Osteocyte (in vitro differentiated cells): ENCODE results near the gene FOXJ3. TPM values are rescaled to one million over a fixed set of nuclear protein-coding genes. Genes with fewer than 3 reads are reported as not detected.

Experiments
- DNase-seq: peaks from one replicate; pipeline ENCODE4 v3.0.0; 2021; ENCODE audit warnings: mixed read lengths; ENCODE audit not compliant: unreplicated experiment; ENCODE audit errors: extremely low spot score
- H3K27ac Mint-ChIP-seq: one replicate; pipeline ENCODE4 v1.8.0; 2021; ENCODE audit warnings: mild to moderate bottlenecking, mixed read lengths; ENCODE audit not compliant: unreplicated experiment
- H3K27me3 Mint-ChIP-seq: one replicate; pipeline ENCODE4 v1.8.0; 2021; ENCODE audit warnings: mixed read lengths; ENCODE audit not compliant: unreplicated experiment
- H3K36me3 Mint-ChIP-seq: one replicate; pipeline ENCODE4 v1.8.0; 2021; ENCODE audit warnings: mixed read lengths; ENCODE audit not compliant: unreplicated experiment
- H3K4me1 Mint-ChIP-seq: one replicate; pipeline ENCODE4 v1.8.0; 2021; ENCODE audit warnings: mixed read lengths; ENCODE audit not compliant: unreplicated experiment
- H3K4me3 Mint-ChIP-seq: one replicate; pipeline ENCODE4 v1.8.0; 2021; ENCODE audit warnings: mild to moderate bottlenecking, moderate library complexity, mixed read lengths; ENCODE audit not compliant: unreplicated experiment
- H3K9me3 Mint-ChIP-seq: one replicate; pipeline ENCODE4 v1.8.0; 2021; ENCODE audit warnings: mixed read lengths; ENCODE audit not compliant: unreplicated experiment
- total RNA-seq: library from RNA; stranded (reverse); gene quantifications from 2 replicates; pipeline ENCODE4 v1.2.1, GENCODE V29; 2021
- TF ChIP-seq, protein P1 (sequence below): fragments of 200-600 bp; sonication (generic); IDR thresholded peaks from 2 replicates; pipeline ENCODE4 v1.5.0; 2021; ENCODE audit warnings: antibody characterized with exemption, mild to moderate bottlenecking, moderate library complexity

FOXJ3 gene
- total RNA-seq, 1 donor from 2014 or later = 34.6 TPM

DNA sequence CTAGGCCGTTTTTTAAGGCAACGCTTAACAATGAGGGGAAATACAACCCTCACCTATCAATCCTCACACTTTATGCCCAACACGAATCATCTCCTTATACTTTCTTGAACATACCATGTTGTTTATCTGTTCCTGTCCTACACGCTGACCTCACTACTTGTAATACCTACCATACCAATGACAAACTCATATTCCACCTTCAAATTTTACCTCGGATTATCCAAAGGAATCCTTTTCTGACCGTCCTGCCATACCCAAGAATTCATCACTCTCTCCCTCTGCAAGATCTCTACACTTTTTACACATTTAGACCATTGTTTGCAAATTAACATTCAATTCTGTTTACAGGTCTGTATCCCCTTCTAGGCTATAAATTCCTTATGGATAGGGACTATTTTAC, 106.1 kb downstream of the FOXJ3 start:
- TF ChIP-seq, protein P1, sequence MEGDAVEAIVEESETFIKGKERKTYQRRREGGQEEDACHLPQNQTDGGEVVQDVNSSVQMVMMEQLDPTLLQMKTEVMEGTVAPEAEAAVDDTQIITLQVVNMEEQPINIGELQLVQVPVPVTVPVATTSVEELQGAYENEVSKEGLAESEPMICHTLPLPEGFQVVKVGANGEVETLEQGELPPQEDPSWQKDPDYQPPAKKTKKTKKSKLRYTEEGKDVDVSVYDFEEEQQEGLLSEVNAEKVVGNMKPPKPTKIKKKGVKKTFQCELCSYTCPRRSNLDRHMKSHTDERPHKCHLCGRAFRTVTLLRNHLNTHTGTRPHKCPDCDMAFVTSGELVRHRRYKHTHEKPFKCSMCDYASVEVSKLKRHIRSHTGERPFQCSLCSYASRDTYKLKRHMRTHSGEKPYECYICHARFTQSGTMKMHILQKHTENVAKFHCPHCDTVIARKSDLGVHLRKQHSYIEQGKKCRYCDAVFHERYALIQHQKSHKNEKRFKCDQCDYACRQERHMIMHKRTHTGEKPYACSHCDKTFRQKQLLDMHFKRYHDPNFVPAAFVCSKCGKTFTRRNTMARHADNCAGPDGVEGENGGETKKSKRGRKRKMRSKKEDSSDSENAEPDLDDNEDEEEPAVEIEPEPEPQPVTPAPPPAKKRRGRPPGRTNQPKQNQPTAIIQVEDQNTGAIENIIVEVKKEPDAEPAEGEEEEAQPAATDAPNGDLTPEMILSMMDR = no peak
- H3K4me3 Mint-ChIP-seq = no peak overlapping the region
- no peaks in the 10 kb centered on the region for H3K36me3 Mint-ChIP-seq
- H3K27ac Mint-ChIP-seq = no peak overlapping the region
- peaks cover 2% of the 10 kb centered on the region for H3K9me3 Mint-ChIP-seq
- DNase-seq = no peak
- H3K27me3 Mint-ChIP-seq = no peaks in the 10 kb centered on the region
- peaks cover 5% of the 10 kb centered on the region for H3K4me1 Mint-ChIP-seq

DNA sequence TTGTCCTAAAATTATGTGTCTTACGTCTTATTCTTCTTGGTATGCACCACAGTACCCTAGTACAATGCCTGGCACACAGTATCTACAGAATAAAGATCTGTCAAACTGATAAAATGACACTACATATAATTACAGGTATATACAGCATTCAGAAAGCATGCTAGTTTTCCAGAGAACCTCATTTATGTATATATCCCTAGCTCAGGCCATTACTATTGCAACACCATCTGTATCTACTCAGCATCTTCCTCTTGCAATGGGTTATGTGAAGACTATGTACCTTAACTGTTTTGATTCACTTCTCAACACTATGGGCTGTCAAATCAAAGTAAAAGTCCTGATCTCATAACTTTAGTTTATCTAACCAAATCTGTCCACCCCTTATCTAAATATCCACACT, 112.0 kb downstream of the FOXJ3 start:
- H3K4me1 Mint-ChIP-seq = peaks cover 6% of the 10 kb centered on the region
- H3K27ac Mint-ChIP-seq = no peak overlapping the region
- H3K4me3 Mint-ChIP-seq = no peak overlapping the region
- H3K27me3 Mint-ChIP-seq = no peaks in the 10 kb centered on the region
- no peak for DNase-seq
- peaks cover 6% of the 10 kb centered on the region for H3K36me3 Mint-ChIP-seq
- TF ChIP-seq, protein P1 = no peak
- H3K9me3 Mint-ChIP-seq = no peaks in the 10 kb centered on the region

DNA sequence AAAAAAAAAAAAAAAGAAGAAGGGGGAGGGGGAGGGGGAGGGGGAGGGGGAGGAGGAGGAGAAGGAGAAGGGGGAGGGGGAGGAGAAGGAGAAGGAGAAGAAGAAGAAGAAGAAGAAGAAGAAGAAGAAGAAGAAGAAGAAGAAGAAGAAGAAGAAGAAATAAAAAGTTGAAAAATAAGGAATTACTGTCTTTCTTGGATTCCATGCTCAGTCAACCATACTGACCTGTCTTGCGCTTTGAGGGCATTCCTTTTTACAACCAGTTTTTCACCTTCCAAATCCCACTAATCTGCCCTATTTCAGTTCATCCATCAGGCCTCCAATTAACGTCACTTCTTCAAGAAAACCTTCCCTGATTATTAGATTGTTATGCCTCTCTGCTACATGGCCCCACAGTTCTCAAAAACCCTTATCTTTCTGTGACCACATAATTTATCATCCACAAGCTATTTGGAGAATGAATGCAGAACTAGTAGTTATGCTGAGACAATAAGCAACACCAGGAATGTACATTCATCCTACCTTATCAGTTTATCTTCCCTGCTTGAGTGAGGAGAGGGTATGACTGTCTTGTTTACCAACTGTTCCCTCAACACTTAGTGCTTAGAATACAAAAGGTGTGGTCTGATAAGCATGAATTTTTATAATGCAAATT, 113.0 kb downstream of the FOXJ3 start:
- Mint-ChIP-seq H3K27me3 (no peaks in the 10 kb centered on the region), H3K27ac (no peak overlapping the region), H3K9me3 (no peaks in the 10 kb centered on the region), H3K4me3 (no peak overlapping the region), H3K4me1 (peaks cover 6% of the 10 kb centered on the region), H3K36me3 (peaks cover 6% of the 10 kb centered on the region)
- DNase-seq = no peak
- TF ChIP-seq, protein P1 = no peak

DNA sequence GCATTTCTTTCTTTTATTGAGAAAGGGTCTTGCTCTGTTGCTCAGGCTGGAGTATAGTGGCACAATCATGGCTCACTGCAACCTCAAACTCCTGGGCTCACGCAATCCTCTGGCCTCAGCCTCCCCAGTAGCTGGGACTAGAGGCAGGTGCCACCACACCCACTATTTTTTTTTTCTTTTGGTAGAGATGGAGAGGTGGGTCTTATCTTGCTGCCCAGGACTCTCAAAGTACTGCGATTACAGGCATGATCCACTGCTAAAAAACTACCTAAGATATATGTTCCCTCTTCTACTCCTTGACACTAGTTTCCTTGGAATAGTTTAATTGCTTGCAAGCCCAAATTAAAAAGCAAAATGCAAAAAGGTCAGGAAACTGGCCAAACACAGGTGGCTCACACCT, 113.6 kb downstream of the FOXJ3 start:
- H3K9me3 Mint-ChIP-seq = no peaks in the 10 kb centered on the region
- no peak for DNase-seq
- H3K27me3 Mint-ChIP-seq = no peaks in the 10 kb centered on the region
- TF ChIP-seq, protein P1 = no peak
- no peak overlapping the region for H3K27ac Mint-ChIP-seq
- H3K4me1 Mint-ChIP-seq = peaks cover 6% of the 10 kb centered on the region
- peaks cover 6% of the 10 kb centered on the region for H3K36me3 Mint-ChIP-seq
- no peak overlapping the region for H3K4me3 Mint-ChIP-seq

DNA sequence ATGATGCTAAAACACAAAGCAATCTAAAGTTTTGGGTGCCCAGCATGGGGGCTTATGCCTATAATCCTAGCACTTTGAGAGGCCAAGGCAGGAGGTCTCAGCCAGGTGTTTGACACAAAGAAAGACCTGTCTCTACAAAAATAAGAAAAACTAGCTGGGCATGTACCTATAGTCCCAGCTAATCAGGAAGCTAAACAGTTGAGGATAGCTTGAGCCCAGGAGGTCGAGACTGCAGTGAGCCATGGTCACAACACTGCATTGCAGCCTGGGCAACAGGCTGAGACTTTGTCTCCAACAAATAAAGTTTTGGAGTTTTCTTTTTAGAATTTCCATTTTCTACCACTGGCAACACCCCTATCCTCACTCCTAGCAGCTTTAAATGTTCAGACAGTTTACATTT, 115.4 kb downstream of the FOXJ3 start:
- DNase-seq = no peak
- no peaks in the 10 kb centered on the region for H3K27me3 Mint-ChIP-seq
- H3K4me3 Mint-ChIP-seq = no peak overlapping the region
- no peaks in the 10 kb centered on the region for H3K9me3 Mint-ChIP-seq
- H3K27ac Mint-ChIP-seq = no peak overlapping the region
- H3K4me1 Mint-ChIP-seq = peaks cover 6% of the 10 kb centered on the region
- TF ChIP-seq, protein P1 = no peak
- H3K36me3 Mint-ChIP-seq = peaks cover 6% of the 10 kb centered on the region
